ENCODE results near the gene METTL24.
A peak's percentile ranks its signal among the peaks of the same experiment; 100 is the strongest.

The METTL24 gene

GRCh38 chr6:110357664-110358552 lies at the start of gene METTL24:
Gene METTL24, minus strand, starts transcription at chr6:110358349. Its CDS starts 77 bp downstream, at chr6:110358272.
- DNase-seq, result no peak

- DNase-seq, result no peak
These were observed 46.5 kb upstream of the METTL24 start for GRCh38 chr6:110404607-110405006.

- DNase-seq, result no peak
These were observed 43.5 kb upstream of the METTL24 start for GRCh38 chr6:110401585-110402176.

- no peak for DNase-seq
These were observed 42.1 kb upstream of the METTL24 start for GRCh38 chr6:110400208-110400607.

GRCh38 chr6:110399219-110400071 lies 41.3 kb upstream of the METTL24 start:
- no peak for DNase-seq

- peak; percentile 1 for DNase-seq
These were observed 40.6 kb upstream of the METTL24 start for GRCh38 chr6:110398778-110399177.

GRCh38 chr6:110395221-110395620 lies 37.1 kb upstream of the METTL24 start:
- DNase-seq, result no peak

GRCh38 chr6:110394409-110394808 lies 36.3 kb upstream of the METTL24 start:
- no peak for DNase-seq

GRCh38 chr6:110392727-110393126 lies 34.6 kb upstream of the METTL24 start:
- no peak for DNase-seq

- DNase-seq, result no peak
These were observed 32.3 kb upstream of the METTL24 start for GRCh38 chr6:110390404-110390803.

GRCh38 chr6:110389689-110390382 lies 31.7 kb upstream of the METTL24 start:
- no peak for DNase-seq

- no peak for DNase-seq
These were observed 29.8 kb upstream of the METTL24 start for GRCh38 chr6:110387986-110388385.

- DNase-seq, result no peak
These were observed 27.3 kb upstream of the METTL24 start for GRCh38 chr6:110385458-110385863.

- DNase-seq, result no peak
These were observed 20.4 kb upstream of the METTL24 start for GRCh38 chr6:110378552-110378951.

GRCh38 chr6:110369066-110369465 lies 10.9 kb upstream of the METTL24 start:
- DNase-seq, result no peak

- DNase-seq, result no peak
These were observed 10.1 kb upstream of the METTL24 start for GRCh38 chr6:110368284-110368683.

GRCh38 chr6:110367825-110368224 lies 9.7 kb upstream of the METTL24 start:
- DNase-seq, result no peak

- no peak for DNase-seq
These were observed 8.8 kb upstream of the METTL24 start for GRCh38 chr6:110366975-110367374.

GRCh38 chr6:110366256-110366655 lies 8.1 kb upstream of the METTL24 start:
- no peak for DNase-seq

- DNase-seq, result no peak
These were observed 6.4 kb upstream of the METTL24 start for GRCh38 chr6:110364364-110365105.

GRCh38 chr6:110363748-110364147 lies 5.6 kb upstream of the METTL24 start:
- no peak for DNase-seq

GRCh38 chr6:110360676-110361075 lies 2.5 kb upstream of the METTL24 start:
- DNase-seq, result no peak

Data from amniotic stem cell (primary cell).